Subcutaneous adipose tissue (tissue), 4 donors: ENCODE measurements around the gene FADS3. TPM values are rescaled to one million over a fixed set of nuclear protein-coding genes. Genes with fewer than 3 reads are reported as not detected.

Source experiments
- total RNA-seq, 4 donors: library from RNA; depleted of rRNA; stranded (reverse); fragments of >200 nt; gene quantifications; one replicate each; pipeline ENCODE4 v1.1.0, GENCODE V29; 2016
- TF ChIP-seq, protein P1 (sequence below): fragments of 450-650 bp; IDR thresholded peaks from one replicate; pipeline ENCODE4 v1.5.1; 2016; ENCODE audit warnings: low read depth, mild to moderate bottlenecking, control low read depth, antibody characterized with exemption, moderate library complexity

Gene FADS3
- total RNA-seq, 4 donors from 2014 or later: 78.5 to 322 (median 136) TPM

DNA sequence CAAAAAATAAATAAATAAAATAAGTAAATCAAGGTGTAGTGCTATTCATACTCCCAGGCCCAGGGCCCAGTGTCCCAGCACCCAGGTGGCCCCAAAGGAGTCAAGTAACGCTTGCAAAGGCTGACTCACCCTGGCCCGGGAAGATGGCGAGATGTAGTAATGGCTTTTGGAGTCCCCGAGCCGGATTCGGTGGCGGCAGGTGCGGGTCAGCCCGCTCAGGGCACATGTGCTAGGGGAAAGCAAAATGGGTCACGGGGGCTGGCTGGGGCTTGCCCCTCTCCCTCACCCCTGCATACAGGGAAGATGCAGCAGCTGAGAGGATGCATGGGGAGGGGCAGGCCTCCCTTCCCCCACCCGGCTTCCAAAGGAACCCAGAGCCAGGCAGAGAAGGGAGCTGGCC lies 11.0 kb upstream of the FADS3 start:
- TF ChIP-seq, protein P1, sequence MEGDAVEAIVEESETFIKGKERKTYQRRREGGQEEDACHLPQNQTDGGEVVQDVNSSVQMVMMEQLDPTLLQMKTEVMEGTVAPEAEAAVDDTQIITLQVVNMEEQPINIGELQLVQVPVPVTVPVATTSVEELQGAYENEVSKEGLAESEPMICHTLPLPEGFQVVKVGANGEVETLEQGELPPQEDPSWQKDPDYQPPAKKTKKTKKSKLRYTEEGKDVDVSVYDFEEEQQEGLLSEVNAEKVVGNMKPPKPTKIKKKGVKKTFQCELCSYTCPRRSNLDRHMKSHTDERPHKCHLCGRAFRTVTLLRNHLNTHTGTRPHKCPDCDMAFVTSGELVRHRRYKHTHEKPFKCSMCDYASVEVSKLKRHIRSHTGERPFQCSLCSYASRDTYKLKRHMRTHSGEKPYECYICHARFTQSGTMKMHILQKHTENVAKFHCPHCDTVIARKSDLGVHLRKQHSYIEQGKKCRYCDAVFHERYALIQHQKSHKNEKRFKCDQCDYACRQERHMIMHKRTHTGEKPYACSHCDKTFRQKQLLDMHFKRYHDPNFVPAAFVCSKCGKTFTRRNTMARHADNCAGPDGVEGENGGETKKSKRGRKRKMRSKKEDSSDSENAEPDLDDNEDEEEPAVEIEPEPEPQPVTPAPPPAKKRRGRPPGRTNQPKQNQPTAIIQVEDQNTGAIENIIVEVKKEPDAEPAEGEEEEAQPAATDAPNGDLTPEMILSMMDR: no peak

DNA sequence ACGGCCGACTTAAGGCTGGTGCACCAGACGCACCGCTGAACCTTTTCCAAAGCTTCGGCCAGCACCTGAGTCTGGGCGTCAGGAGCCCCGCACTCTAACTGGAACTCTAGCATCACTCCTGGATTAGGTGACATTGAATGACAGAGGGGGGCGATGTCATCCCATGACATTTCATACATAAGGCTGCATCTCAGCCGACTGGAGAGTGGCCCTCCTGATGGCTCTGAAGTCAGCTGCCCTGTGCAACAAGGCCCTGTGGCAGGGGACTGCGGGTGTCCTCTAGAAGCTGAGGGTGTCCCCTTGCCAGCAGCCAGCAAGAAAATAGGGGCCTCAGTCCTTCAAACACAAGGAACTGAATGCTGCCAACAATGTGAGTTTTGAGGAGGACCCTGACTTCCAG lies 10.1 kb upstream of the FADS3 start:
- TF ChIP-seq, protein P1: no peak

DNA sequence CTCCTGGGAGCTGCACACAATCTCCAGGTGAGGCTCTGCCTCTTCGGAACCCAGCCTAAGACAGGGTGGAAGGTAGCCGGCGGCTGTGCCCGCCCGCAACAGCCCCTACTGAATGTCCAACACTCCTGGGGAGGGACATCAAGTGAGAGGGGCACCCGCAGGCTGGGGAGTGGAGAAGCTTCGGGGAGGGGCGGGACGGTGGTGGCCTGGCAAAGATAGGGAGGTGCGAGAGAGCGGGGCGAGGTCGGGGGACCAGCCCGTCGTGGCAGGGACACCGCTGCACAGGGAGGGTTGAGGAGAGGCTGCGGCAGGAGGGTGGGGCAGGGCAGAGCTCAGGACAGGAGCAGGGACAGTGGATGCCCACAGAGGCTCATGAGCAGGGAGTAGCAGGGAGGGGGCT lies 8.9 kb upstream of the FADS3 start:
- TF ChIP-seq, protein P1: no peak

DNA sequence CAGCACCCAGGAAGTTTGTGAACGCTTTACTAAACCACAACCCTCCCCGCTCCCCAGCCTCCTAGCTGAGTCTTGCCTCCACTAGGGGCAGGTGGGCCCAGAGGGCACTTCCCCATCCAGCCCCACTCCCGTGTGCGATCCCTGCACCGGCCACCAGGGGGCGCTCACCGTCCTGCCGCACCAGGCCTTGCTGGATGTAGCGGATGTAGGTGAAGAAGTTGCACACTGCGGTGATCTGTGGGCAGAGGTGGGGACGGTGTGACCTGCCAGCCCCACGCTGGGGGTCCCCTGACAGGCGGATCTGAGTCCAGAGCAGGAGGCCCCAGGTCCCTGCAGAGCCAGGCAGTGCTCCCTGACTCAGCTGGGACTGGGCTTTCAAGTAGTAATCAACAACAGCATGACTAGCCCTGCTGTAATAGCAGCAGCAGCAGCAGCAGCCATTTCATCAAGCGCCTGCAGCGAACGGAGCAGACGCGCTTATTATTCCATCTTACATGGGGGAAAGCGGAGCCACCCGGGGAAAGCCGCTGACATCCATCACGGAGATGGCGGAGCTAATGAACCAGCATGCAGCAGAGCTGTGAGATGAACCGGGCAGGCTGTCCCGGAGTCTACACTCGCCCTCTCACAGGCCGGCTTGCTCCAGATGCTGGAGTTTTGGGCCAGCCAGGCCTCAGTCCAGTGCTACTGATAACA lies 7.9 kb upstream of the FADS3 start:
- TF ChIP-seq, protein P1: no peak

DNA sequence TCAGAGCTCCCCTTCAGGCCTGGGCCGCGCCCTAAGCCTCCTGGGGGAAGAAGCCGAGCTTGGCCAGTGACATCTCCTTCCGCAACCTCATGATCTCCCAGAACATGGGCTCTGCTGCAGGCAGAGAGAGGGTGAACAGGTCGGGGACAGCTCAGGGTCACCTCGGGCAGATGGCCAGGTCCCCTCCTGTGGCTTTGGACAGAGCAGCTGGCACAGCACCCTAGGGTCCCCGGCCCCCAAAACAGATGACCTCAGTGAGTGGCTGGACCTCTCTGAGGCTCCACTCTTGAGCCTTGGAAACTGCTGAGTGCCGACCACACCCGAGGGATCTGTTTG lies 6.9 kb upstream of the FADS3 start:
- TF ChIP-seq, protein P1: no peak

DNA sequence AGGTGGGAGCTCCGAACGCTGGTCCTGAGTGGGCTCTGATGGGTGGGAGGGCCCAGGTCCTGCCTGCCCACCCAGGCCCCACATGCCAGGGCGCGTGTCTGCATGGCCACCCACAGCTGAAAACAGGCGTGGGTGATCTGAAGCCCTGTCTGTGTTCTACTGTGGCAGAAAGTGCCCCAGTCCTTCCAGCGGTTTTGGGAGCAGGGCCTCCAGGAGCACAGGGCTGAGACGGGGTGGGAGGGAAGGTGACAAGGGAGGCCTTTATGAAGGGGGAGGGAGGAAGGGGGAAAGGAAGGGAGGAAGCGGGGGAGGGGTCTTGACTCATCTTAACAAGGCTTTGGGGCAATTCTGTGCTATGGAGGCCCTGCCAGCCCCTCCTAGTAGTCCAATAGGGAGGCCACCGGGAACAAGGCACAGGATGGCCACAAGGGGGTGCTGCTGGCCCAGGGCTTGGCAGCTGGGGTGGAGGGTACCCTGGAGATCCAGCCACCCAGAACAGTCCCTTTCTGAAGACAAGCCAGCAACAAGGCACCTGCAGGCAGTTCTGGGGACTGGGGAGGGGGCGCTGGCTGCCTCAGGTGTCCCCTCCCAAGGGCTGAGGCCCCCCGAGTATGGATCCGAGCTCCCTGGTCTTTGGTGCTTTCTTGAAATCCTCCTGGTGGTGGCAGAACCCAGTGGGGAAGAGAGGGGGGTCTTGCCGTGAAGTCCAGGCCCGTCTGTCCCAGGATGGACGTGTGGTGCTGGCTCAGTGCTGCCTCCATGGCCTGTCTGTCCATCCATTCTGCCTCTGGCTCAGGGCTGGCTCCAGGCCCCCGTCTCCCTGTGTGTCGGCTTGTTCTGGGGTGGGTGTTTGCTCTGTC lies 6.3 kb upstream of the FADS3 start:
- TF ChIP-seq, protein P1: no peak

DNA sequence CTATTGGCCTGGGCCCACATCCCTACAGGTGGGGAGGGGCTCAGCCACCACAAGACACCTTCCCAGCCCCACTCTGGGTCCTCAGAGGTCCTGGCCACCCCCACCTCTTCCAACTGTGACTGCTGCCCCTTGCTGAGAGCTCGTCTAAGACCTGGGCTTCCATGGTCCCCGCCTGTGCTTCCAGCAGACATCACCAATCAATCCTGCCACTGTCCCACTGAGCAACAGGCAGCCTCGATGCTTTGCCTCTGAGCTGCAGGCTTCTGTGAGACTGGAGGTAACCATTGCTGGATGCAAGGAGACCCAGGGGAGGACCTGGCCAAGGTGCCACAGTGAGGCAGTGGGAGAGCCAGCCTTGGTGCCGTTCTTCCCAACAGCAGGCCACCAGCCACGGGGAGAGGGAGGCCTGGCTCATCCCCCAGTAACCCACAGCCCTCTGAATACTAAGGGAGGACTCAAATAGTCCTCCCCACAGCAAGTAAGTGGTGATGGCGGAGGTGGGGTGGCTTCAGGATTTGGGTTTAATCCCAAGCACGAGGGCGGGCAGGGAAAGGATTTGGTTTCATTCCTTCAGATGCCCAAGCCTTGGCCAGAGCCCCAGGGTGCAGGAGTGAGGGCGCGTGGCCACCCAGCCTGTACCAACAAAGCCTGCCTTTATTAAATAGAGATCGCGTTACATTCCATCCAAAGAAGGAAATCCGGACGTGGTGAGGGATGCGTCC lies 5.5 kb upstream of the FADS3 start:
- TF ChIP-seq, protein P1: no peak
